ENCODE measurements around the gene CRYBG2. TPM values are rescaled to one million over a fixed set of nuclear protein-coding genes. Genes with fewer than 3 reads are reported as not detected.

CRYBG2 gene
- polyA plus RNA-seq, 10 donors, result 0.05 to 2.8 (median 1.2) TPM; not detected in 6

DNA sequence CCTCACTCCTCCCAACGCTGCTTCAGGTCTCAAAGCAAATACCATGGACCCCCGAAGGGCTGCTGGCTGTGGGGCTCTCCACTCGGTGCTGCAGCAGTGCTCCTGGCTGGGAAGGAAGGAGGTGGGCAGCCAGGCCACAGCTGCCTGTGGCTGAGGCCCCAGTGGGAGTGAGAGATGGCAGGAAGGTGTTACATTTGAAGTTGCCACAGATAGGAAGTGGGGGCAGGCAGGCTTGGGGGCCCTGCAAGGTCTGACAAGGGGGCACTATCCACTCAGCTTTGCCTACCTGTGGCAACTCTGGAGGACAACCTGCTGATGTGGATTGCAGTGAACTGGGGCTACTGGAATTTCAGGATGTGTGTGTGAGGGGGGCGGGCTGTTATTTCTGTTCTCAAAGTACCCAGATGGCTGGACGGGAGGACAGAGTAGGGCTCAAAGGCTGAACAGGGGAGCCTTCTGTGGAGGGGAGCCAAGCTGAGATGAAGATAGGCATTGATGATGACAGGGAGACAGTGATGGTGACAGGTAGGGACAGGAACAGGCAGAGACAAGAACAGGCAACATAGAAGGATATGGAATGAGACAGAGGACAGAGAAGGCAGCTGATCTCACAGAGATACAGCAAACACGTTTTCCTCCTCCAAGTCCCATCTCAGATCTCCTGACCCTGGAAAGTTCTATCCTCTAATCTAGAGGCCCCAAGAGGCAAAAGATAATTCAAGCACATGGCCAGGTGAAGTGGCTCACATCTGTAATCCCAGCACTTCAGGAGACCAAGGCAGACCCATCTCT lies 16.9 kb upstream of the CRYBG2 start:
- DNase-seq, result no peak

DNA sequence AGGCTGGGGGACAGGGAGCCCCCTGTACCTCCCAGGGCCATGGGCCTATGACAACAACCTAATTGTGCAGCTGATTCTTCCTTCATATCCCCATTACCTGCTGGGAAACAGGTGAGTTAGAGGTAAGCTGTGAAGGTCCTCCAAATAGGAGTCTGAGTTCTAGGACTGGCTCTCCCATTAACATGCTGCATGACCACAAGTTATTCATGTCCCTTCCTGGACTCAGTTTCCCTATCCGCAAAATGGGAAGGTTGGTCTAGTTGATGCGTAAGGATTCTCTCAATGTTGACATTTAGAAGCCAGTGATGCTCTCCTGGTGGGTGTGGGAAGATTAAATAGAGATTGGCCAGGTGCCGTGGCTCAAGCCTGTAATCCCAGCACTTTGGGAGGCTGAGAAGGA lies 14.6 kb upstream of the CRYBG2 start:
- DNase-seq, result no peak

GRCh38 chr1:26368006-26368405 lies 14.1 kb upstream of the CRYBG2 start:
- DNase-seq, result no peak

DNA sequence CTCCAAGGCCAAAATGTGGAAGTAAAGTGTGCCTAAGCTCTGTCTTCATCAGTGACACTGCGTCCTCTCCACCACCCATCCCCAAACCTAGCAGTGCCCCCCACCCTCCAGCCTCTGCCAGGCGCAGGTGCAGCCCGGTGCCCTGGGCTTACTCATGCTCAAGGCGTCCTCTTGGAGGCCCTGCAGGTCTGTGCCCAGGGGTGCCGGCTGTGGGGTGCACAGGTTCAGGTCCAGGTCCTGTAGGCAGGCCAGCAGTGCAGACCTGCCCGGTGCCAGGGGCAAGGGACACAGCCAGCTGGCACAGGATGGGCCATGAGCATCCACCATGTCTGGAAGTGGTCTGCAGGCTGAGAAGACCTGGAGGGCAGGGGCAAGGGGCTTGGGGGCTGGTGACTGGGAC lies 13.5 kb upstream of the CRYBG2 start:
- no peak for DNase-seq

DNA sequence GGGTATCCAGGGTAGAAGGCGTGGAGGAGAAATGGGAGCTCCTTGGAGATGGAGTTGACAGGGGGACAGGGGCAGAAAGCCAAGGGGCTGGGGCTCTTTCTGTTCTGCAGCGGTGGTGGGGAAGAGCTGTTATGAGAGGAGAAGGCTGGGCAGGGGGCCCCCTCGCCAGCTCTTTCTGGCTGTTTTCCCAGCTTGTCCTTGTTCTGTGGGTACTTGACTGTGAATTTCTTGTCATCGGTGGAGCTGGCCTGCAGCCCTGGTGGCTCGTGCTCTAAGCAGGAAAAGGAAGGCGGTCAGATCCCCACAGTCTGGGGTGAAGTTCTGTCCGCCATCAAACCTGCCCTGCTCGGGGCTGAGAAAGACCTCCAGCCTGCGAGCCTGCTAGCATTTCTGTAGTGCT lies 11.0 kb upstream of the CRYBG2 start:
- DNase-seq, result no peak

DNA sequence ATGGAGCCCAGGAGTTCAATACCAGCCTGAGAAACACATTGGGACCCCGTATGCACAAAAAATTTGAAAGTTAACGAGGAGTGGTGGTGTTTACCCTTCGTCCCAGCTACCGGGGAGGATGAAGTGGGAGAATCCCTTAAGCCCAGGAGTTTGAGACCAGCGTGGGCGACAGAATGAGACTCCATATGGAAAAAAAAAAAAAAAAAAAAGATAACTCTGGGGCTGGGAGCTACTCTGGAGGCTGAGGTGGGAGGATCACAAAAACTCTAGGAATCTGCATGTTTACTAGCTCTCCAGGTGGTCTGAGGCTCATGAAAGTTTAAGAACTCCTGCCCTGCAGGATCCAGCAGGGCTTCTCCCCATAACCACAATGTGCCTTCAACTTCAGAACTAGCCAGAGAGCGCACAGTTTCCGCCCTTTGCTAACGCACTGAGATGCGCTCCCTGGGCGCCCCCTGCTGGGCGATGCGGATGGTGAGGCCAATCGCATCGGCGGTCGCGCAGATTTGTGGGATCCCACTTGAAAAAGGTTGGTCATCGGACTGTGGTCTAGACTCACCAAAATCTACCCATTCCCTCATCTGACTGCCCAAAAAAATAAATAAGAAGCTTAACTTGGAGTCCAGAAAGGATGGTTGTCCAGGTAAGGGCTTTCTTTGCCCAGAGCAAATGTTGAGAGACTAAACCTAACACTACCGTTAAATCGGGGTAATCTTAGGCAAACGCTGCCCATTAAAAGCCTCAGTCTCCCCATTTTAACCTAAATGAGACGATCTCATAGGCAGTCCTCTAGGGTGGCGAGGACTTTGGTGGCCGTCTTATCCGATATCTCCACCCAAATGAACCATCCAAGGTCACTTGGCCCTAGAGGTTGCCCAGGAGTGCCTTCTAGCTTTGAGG lies 9.9 kb upstream of the CRYBG2 start:
- peak; percentile 38 to 75 (median 64) for DNase-seq

DNA sequence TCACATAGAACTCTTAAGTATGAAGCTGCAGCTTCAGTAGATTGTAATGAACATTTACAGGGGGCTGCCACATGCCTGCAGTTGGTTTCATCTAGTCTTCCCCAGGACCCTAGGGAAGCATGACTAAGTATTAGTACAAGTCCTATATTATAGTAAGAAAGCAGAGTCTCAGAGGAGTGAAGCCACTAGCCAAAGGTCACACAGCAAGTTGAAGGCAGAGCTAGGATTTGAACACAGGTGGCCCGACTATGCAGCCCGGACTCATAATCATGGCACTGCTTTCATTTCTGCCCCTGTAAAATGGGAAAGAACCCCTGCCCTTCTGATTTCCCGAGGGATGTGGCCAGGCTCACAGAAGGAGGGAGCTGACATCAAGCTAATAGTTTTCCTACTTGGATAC lies 8.4 kb upstream of the CRYBG2 start:
- DNase-seq, result no peak

DNA sequence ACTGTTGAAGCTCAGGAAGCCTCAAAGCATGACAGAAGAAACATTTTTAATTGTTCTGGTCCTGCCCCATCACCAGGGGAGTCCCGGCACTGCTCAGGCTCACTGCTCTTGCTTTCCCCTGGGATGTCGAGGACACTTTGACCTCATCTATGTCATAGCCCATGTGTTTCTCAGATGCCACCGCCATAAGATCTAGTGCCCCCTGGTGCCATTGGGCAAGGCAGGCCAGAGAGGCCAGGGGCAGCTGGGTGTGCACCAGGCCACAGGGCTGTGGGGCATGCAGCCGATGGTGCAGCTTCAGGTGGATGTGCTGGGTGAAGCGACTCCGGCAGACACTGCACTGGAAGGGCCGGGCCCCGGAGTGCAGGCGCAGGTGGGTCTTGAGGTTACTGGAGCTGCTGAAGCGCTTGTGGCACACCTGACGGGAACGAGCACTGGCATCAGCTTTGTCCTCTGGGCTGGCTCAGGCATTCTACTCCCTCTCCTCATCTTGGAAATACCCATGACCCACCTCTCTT lies 7.7 kb upstream of the CRYBG2 start:
- no peak for DNase-seq

- no peak for DNase-seq
These were observed 7.1 kb upstream of the CRYBG2 start for GRCh38 chr1:26360807-26361604.

DNA sequence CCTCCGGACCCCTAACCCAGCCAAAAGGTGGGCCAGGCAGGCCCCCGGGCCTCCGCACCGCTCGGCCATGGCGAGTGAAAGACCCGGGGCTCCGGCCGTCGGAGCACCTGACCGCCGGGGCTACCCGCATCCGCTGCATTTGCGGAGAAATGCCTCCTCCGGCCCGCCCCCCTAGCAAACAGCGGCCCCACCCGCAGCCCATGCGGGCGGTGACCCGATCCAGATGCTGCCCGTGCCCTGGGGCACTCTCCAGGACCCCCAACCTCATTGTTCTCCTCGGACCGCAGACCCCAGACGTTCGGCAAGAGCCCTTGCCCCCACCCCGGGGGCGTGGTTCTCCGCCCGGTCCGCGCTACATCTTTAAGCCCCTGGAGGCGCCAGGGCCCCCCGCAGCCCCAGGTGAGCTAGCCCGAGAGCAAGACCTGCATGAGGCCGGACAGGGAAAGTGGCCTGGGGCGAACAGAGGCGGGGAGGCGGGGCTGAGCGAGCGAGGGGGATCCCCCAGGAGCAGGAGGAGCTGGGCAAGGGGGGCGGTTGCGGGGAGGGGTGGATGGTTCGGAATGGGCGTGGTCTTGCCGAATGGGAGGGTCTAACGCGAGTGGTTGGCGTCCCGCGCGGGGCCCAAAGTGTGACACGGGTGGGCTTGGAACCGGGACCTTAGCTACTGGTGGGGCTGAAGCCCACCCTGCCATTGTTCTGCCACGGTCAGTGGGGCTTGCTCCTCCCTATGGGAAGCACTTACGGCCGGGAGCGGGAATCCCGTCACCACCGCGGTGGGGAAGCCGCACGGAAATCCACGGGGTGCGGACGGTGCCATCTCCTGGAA lies 6.3 kb upstream of the CRYBG2 start:
- DNase-seq, result no peak

DNA sequence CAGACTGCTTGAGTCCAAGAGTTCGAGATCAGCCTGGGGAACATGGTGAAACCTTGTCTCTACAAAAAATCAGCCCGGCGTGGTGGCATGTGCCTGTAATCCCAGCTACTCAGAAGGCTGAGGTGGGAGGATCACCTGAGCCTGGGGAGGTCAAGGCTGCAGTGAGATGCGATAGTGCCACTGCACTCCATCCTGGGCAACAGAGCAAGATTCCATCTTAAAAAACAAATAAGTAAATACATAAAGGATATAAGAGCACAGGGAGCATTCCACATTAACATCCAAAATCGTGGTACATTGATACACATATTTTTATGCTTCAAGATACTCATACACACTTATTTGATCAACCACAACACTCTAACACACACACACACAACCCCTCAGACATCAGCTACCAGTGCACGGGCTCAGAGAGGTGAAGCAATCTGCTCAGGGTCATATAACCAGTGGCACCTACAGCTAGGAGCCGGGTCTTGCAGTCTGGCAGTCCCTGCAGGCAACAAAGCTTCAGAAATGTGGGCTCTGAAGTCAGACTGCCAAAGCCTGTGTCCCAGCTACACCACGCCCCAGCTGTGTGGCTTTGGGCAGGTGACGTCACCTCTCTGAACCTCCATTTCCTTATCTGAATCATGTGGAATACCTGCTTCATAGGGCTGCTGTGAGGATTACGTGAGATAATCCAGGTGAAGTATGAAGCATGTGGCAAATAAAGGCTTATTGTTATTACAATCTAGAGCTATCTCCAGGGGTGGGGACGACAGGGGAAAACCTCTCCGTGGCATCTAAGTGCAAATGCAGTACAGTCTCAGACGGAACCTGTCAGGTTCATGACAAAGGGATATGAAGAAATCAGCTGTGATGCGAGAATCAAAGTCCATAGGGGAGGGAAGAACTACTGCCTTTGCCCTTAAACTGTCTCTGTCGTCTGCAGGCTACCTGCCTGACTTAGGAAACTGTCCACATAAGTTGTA lies 4.8 kb upstream of the CRYBG2 start:
- no peak for DNase-seq

DNA sequence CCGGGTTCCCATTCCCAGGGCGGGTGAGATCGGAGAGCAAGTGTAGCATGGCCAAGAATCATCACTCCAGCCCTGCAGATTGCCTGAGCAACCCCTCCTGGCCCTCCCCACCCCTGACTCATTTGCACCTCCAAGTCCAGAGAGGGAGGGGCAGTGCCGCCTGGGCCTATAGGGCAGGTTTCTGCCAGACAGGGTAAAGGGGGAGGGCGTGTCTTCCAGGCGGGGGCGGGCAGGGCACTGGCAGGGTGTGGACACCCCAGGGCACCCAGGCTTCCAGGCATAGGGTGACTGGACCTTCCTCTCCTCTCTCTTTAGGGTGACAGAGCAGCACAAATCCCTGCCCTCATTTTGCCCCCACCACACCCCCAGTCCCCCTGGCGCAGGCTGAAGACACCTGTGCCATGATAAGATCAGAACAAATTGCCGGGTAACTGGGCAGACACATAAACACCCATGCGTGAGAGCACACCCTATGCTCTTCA lies 3.2 kb upstream of the CRYBG2 start:
- DNase-seq, result no peak

DNA sequence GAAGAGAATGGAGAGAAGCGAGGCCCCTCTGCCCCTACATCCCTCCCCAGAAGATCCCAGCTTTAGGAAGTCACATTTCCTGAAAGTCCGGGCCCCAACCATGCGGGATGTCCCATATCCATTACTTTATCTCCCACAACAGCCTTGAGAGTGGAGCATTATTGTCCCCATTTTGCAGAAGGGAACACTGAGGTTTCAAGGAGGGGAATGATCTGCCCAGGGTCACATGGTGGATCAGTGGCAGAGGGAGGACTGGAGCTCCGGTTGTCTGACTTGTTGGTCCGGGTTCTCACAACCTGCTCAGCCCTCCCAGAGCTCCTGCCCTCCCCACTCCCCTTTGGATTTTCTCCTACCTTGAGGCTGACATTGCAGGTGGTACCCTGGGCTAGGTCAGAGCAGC lies 2.2 kb upstream of the CRYBG2 start:
- no peak for DNase-seq

- no peak for DNase-seq
These were observed 1.0 kb upstream of the CRYBG2 start for GRCh38 chr1:26354972-26355371.

DNA sequence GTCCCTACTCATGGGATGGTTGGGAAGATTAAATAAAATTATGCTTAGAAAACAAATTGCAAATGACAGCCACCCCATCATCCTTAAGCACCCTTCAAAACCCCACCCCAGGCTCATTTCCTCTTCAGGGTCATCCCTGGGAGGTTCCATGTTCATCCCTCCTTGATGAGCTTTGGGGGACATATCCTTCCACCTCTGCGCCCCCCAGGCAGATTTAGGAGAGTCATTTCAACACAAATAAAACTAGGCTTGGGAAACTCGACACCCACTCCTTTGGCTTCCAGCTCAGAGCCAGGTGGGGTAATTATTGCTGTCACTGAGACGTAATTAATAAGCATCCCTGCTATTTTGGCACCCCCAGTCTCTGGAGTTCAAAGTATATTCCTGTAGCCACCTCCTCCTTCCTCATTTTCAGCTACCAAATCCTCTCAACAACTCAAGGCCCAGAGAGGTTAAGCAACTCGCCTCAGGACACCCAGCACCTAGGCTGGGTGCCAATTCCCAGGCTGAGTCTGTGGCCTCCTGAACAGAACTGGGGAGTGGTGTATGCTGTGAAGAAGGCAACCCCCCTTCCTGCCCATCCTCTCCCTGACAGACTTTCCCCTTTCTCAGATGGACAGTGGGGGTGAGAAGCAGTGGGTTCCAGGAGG lies 595 bp downstream of the CRYBG2 start:
- DNase-seq, result no peak

GRCh38 chr1:26352338-26352679 lies 1.6 kb downstream of the CRYBG2 start:
- no peak for DNase-seq

DNA sequence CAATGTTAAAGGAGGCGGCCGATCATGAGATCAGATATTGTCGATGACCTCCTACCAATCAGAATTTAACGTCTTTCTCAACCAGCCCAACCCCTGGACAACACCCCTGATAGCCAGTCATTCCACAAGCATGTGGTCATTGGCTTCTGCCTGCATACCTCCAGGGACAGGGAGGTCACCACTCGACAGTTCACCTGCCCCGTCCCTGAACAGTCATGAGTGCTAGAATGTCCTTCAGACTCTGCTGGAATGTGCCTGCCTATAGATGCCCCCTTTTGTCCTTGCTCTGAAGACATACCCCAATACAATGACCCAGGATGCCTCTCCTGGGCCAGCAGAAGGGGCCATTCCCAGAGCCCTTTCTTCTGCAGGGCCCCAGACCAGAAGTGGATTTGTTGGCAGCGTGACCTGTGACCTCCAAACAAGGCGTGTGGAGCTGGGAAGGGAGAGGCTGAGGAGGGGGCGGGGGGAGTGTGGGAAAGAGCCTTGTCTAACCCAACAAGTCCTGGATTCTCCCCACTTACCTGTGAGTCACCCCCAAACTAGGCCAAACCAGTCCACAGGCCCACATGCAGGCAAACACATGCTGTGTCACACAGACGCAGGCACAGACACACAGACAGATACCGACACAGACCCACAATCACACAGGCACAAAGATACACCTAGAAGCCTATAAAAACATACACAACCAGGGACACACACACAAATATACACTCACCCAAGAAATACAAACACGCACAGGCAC lies 2.2 kb downstream of the CRYBG2 start:
- DNase-seq, result no peak
